Activated T-cell treated with anti-CD3 and anti-CD28 coated beads for 1 hour (primary cell): Measurements from ENCODE around the gene CC2D1A.

Experiments used
- DNase-seq: peaks from one replicate; pipeline ENCODE4 v3.0.0-alpha.2; 2020; ENCODE audit warnings: low read depth

The CC2D1A gene

GRCh38 chr19:13937479-13938300 lies 31.7 kb downstream of the CC2D1A start:
- no peak for DNase-seq

GRCh38 chr19:13938301-13939064 lies 32.5 kb downstream of the CC2D1A start, which contains the start of gene PODNL1:
TSS of gene PODNL1 (minus strand) at chr19:13938417. CDS start at chr19:13938181, 236 bp downstream.
- DNase-seq: no peak

GRCh38 chr19:13942023-13942684 lies 36.2 kb downstream of the CC2D1A start:
- no peak for DNase-seq

- no peak for DNase-seq
Observed at GRCh38 chr19:13946414-13946813, 40.4 kb downstream of the CC2D1A start.

- no peak for DNase-seq
Observed at GRCh38 chr19:13951043-13951442, 45.0 kb downstream of the CC2D1A start.

- no peak for DNase-seq
Observed at GRCh38 chr19:13951799-13952153, 45.8 kb downstream of the CC2D1A start.

- peak; percentile 97 for DNase-seq
Observed at GRCh38 chr19:13952154-13952930, 46.3 kb downstream of the CC2D1A start, which contains the start of gene DCAF15. TSS of gene DCAF15 (plus strand) at chr19:13952509. CDS start at chr19:13952513, 4 bp downstream.

- DNase-seq: no peak
Observed at GRCh38 chr19:13952931-13953531, 47.0 kb downstream of the CC2D1A start.

GRCh38 chr19:13954185-13954584 lies 48.2 kb downstream of the CC2D1A start:
- no peak for DNase-seq

GRCh38 chr19:13955662-13956364 lies 49.8 kb downstream of the CC2D1A start:
- no peak for DNase-seq

- DNase-seq: no peak
Observed at GRCh38 chr19:13956365-13956744, 50.4 kb downstream of the CC2D1A start.

- no peak for DNase-seq
Observed at GRCh38 chr19:13957051-13957450, 51.0 kb downstream of the CC2D1A start.

- no peak for DNase-seq
Observed at GRCh38 chr19:13958043-13958442, 52.0 kb downstream of the CC2D1A start.

- DNase-seq: no peak
Observed at GRCh38 chr19:13959141-13959961, 53.4 kb downstream of the CC2D1A start.

- DNase-seq: no peak
Observed at GRCh38 chr19:13959962-13960862, 54.2 kb downstream of the CC2D1A start.

- no peak for DNase-seq
Observed at GRCh38 chr19:13960863-13961784, 55.1 kb downstream of the CC2D1A start.

- DNase-seq: no peak
Observed at GRCh38 chr19:13961826-13962698, 56.1 kb downstream of the CC2D1A start.
